NCI-H2107 treated with DMSO at 0.1 percent for 48 hours (cell line): ENCODE measurements around the gene OXNAD1.

Source experiments
- DNase-seq: peaks from one replicate; lab custom pipeline; 2025; ENCODE audit not compliant: unreplicated experiment; lab: John Stamatoyannopoulos, UW

The OXNAD1 gene

DNA sequence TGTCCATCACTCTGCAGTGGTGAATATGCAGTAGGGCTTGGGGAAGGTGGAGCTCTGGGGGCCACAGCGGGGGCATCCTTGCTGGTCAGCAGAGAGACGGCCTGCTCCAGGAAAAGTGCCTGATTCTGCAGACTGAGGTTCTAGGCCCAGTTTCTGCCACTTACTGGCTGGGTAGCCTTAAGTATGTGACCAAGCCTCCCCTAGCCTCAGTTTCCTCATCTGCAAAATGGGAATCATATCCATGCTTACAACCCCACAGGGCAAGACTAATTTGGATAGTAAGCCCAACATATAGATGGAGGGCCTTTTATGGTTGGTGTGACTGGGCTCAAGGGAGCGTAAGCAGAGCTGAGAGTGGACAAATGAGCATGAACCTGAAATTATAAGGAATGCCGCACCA lies 60.8 kb downstream of the OXNAD1 start:
- no peak for DNase-seq

DNA sequence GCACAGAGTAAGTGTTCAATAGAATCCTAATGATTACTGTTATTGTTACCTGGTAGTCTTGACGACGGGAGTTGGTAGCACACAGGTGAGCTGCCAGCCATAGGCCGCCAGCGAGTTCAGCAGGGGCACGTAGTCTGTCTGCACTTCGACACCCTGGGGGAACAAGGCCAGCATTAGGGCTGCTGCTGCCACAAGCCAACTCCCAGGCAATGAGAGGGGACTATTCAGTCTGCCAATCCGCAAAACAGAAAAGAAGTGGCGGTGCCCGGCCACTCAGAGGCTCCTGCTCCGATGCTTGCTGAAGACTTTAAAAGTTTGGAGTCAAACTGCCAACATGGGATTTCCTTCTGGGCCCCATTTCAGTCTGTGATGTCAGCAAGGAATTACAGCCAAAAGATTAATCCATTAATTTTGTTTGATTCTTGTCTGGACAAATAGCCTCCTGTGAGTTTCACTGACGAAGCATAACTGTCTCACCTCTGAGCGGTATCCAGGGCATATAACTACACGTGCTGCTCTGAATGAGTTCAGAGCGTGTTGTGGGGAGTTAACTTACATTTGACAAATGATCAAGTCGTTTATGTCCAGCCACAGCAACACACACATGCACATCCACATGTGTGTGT lies 61.8 kb downstream of the OXNAD1 start:
- DNase-seq = no peak

DNA sequence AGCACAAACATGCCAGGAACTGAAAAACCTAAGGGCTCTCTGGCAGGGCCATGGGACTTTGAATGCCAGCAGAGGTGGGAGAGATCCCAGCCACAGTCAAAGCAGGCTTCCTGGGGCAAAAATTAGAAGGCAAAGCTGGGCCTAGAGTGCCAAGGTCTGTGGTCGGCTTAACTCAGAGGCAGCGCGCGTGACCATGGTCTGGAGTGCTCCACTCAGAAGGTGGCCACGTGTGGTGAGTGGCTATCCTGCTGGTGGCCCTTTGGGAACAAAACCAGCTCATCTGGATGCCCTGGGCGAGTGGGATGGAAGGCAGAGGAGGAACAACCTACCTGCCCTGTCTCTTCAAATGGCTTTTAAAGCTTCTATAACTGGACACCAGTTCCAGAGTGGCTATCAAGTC lies 63.1 kb downstream of the OXNAD1 start:
- no peak for DNase-seq

DNA sequence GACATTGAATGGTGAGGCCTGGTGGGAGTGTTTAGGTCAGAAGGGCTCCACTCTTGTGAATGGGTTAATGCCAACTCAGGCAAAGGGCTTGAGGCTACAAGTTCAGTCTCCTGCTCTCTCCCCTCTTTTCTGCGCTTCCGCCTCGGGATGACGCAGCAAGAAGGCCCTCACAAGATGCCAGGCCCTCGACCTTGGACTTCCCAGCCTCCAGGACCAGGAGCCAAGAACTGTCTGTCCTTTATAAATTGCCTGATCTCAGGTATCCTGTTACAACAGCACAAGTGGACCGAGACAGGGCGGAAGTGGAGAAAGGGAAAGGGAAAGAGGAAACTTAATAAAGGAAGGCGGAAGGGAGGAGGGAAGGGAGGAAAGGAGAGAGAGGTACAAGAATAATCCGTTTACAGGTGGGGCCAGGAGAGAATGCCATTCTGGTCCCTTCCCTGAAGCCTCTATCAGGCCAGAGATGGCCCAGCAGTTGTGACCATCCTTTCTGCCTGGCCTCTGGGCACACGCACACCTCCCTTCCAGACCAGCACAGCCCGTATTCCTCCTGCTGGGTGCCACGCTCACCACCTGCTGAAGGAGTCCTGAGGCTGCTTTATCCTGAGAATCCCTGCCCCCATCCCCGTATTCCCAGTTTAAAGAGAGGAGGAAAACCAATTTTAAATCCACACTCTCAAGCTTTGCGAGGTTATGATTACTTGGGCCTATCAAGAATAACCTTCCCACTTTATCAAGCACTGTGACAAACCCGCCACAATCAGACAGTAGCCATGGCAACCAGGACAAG lies 64.2 kb downstream of the OXNAD1 start:
- DNase-seq = peak; percentile 72

DNA sequence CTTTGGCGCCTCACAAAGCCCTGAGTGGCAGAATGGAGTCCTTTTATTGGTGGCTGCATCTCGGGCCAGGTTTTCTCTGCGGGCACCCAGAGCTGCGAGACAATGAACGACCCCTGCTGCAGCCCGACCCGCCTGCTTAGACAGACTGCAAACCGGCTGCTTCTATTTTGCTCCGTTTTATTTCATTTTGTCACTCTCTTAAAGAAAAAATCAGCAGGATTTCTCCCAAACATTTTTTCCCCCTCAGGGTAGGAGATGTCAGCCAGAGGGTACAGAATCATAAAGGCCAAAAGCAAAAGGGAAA lies 64.8 kb downstream of the OXNAD1 start:
- no peak for DNase-seq

DNA sequence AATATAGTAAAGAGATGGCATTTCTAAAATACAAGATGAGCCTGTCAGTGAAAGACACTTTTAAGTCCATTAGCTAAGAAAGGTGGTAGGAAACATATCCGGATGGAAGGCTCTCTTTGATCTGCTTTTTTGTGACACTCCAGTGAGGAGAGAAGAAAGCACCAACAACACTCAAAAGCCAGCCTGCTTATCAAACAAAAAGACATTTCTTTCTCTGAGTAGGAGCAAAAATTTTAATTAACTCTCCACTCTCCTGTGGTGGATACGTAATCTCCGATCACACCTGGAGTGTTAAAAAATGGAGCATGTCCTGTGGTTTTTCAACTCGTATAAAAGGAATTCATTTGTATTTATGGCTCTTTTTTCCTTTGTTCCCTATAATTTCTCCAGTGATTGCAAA lies 65.3 kb downstream of the OXNAD1 start:
- DNase-seq = peak; percentile 37

DNA sequence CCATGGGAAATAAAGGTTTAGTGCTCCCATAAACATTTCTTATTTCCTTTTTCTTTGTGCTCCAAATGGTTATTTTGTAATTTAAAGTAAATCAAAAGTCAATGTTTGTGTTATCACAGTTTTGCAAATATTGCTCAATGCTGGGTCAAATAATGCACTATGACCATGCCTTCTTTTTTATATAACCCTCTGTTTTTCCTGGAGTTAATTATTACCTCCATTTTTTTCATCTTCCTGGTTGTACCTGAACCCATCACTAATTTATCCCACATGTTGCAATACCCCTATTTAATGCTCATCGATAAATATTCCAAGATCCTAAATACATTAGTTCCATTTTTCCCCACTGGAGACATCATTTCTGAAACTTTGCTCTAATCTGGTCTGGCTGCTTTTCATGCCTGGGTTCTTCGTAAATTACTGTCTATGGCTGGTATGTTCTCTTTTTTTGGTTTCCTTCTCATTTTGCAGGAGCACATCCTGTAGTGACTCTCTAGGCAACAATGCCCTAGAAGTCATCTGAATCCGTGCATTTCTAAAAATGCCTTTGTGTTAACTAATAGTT lies 66.4 kb downstream of the OXNAD1 start:
- DNase-seq = no peak

DNA sequence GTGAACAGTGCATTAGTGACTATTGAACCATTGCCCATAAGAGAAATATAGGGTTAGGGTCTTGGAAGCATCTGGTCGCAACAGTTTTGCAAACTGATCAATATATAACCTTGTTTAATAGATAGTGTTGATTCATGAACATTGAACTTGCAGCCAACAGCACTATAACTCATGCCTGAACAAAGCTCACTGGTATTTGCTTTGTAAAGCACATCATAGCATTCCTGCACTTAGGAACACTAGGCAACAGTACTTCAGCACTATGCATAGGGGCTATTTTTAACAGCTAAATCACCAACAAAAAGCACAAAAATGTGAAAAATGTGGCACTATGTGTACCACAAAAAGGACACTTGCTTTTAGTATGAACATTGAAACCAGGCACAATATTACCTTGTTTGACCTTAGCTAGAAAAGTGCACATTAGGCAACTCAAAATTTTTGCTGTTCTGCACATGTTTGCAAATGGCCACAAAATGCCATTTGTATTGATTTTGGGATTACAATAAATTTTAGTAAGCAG lies 68.0 kb downstream of the OXNAD1 start:
- DNase-seq = no peak

DNA sequence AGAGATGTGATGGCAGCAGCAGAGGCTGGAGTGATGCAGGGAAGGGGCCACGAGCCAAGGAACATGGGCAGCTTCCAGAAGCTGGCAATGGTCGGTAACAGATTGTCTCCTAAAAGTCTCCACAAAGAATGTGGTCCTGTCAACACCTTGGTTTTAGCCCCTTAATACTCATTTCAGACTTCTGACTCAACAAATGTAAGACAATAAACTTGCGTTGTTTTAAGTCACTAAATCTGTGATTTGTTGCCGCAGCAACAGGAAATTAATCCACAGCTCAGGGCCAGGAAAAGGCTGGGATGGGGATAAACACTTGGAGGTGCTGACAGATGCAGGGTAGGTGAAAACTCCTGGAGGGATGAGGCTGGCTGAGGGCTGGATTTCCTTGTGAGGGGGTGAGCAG lies 69.9 kb downstream of the OXNAD1 start:
- DNase-seq = no peak

DNA sequence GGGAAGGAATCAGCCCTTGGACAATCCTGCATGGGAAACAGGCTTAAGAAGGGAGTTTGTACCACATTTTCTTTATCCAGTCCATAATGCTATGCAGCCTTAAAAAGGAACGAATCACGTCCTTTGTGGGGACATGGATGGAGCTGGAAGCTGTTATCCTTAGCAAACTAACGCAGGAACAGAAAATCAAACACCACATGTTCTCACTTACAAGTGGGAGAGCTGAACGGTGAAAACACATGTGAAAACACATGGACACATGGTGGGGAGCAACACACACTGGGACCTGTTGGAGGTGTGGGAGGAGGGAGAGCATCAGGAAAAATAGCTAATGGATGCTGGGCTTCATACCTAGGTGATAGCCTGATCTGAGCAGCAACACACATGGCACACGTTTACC lies 70.3 kb downstream of the OXNAD1 start:
- no peak for DNase-seq

DNA sequence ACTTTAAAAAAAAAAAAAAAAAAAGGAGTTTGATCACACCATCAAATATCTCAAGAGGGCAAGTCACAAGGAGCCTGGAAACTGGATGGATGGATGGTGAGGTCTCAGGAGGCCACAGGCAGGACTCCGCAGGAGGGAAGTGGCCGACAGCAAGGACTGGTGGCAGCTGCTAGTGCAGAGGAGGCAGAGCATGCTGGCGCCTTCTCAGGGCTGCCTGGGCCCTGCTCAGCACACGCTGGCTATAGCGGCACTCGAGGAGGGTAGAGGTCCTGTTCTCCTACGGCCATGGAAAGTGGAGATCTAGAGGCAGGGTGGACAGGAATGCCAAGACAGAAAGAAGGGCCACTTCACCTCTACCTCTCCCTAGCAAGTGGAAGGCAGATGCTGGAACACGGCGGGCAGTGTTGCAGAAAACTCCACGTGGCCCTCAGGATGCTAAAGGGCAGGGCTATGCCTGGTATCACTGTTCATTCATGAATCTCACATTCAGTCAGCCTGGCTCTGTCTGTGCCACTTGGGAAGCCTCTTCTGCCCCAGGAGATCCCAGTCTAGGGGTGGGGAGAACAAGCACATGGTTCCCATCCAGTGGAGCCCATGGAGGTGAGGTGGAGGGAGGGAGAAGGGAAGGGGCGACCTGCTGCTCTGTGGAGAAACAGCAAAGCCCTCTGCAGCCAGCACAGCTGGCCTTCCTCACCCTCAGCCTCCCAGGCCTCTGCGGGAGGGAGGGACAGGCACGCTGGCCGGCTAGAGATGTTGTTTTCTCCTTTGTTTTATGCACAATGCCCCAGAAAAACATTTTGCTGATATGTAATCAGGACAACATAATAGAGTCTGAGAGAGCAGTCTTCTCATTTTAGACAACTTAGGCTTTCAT lies 71.0 kb downstream of the OXNAD1 start:
- DNase-seq = no peak

DNA sequence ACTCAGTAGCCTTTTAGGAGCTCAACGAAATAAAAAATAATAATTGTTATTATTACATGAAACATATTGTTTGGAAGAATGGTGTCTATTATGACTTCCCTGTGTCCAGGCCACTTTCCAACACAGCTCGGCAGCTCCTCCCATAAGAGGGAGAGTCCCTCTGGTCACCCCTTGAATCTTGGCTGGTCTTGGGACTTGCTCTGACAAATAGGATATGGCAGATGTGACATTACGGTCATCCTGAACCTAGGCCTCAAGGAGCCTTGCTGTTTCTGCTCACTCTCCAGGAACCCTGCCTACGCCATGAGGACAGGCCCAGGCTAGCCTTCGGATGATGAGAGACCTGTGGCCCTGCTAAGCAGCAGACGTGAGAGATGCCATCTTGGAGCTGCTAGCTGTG lies 71.8 kb downstream of the OXNAD1 start:
- no peak for DNase-seq

DNA sequence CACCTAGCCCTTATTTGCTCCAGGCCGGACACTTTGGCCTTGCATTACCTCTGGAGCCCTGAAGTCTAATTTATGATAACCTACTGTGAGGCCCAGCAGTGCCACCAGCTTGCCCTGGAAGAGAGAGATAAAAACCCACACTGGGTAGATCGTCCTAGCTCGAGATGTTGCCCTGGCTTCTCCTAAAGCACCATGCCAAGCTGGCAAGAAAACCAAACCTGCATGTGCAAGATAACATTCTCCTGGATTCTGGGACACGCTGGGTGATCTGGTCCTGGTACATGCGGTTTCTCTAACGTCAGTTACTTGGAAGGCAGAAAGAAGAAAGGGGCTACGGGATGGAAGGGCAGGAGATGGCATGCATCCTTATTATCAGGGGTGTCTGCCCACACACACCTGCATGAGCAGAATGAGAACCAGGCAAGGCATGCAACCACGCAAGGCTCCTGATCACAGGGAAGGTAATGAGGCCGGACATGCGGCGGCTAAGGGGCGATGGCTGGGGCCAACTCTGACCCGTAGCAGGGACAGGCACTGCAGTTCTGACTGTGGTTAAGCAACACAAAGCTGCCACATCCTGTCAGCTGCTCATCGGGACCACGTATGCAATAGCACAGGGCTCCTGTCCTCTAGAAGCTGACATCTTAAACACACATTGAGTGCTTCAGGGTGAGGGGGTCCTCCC lies 73.0 kb downstream of the OXNAD1 start:
- DNase-seq = no peak

DNA sequence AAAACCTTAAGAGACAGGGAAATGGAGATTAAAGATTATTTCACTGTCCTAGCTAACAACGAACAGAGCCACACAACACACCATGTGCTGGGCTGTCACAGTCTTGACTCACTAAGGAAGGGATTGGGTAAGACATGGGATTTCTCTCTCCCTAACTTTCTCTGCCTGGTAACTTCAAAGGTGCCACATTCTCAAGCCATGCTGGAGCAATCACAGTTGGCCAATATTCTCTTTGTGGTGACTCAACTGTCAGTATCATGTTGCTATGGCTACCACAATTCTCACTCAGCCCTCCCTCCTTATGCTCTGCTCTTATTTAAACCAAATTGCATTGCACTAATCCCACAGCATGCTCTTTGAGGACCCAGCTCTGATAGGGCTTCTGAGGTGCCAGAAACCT lies 74.0 kb downstream of the OXNAD1 start:
- DNase-seq = no peak

DNA sequence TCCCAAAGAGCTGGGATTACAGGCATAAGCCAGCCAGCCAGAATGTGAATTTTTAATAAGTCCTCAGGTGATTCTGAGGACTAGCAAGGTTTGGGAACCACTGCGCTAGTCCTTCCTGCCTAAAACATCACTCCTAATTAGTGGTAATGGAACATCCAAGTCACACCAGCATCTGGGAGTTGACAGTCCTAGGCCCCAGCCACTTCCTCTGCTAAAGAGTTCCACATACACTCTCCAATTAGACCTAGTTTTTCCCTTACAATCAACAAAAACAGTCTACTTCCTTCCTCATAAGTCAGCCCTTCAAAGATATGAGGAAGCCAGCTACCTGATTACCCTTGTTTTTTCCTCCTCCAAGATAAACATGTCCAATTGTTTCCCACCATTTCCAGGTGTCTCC lies 78.1 kb downstream of the OXNAD1 start:
- DNase-seq = no peak

DNA sequence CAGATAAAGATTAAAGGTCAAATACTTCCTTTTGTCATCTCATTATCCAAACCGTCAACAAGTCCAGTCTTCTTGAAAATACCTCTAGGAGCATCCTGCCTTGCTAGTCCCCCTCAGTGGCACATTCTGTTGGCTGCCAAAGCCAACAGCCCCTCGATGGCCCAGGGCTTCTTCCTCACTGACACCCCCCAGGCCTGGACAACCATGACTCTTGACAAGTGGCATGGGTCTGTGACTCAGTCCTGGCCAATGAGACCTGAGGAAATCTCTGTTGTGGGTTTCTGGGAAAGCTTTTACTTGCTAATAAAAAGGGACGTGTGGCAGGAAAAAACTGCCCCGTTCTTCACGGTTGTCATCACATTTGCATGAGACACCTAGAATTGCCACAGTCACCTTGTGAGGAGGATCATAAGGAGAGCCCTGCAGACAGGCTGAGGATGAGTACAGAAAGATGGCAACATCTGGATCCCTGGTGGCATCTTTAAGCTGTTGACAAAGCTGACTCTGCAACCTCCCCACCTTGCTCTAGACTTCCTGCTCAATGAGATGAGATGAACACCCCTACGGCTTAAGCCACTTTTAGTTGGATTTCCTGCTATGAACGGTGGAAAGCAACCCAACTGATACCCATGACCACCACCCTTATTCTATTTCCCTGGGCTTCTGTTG lies 81.5 kb downstream of the OXNAD1 start:
- DNase-seq = no peak

DNA sequence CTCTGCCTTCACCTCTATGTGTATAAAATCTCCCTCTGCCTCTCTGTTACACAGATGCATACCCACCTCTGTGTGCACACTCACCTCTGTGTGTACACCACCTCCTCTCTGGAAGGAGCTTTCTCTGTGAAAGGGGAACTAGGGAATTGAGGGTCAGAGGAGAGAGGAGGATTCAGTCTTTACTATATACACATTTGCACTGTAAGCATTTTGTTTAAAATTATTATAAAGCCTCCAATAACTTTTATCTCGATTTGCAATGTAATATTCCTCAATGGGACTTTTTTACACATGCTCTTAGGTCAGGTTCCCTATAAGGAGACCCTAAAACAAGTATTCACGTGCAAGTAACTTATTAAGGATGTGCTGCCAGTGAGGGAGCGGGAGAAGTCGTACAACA lies 82.5 kb downstream of the OXNAD1 start:
- no peak for DNase-seq

DNA sequence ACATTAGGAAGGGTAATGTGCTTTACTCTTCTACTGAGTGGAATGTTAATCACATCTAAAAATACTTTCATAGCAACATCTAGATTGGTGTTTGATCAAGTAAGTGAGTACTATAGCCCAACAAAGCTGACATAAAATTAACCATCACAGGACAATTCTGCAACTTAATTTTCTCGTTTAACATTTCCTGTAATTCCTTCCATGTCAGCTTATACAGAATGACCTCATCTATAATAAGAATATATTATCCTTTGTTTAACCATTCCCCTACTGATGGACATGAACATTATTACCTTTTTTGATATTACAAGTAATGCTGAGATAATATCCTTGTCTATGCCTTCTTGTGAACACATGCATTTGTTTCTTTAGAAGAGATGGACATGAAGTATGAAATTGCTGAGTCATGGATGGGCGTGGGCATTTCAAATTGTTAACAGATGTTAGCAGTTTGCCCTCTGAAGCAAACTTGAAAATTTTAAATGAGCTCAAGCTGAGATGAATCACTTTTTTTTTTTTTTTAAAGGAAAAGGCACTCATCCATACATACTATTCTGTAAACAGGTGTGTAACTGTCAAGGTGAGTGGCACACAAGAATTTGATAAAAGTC lies 85.1 kb downstream of the OXNAD1 start:
- no peak for DNase-seq

DNA sequence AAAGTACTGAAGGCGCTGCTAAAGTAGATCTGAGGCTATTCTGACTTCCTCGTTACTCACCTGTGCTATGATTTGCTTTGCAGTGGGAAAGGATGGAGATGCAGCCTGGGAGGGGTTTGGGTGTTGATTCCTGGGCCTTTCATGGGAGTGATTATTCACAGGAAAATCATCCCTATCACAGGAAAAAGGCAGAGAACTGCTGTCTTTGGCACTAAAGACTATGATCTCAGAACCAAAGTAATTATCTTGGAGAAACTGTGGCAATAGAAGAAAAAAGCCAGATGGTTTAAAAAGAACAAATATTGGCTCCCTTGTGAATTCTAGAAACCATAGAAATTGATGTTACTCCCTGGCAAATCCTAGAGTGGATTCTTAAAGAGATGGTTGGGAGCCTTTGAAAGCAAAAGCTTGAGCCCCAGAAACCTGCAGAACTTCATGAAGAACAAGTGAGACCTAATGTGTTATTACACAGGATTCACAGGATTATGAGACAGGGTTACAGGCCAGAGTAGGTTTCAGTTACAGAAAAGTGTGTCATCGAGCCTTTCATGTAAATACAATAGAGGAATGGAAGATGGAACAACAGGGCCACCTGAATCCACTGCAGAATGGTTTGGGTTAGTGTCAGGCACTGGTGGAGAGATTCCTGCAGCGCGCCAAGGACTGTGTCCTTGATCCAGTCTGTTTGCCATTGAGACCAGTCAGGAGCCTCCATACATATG lies 85.7 kb downstream of the OXNAD1 start:
- no peak for DNase-seq
